Measurements from ENCODE around the gene TBL3. TPM values are rescaled to one million over a fixed set of nuclear protein-coding genes. Genes with fewer than 3 reads are reported as not detected.

TBL3 gene
- total and polyA plus RNA-seq, 2 of the 8 experiments (the other 6 are each of a cell fraction or from before 2014, with no cell fraction given) = 65.8 to 137 TPM

- FAIRE-seq = no peak
- H4K5ac ChIP-seq (ENCODE audit: insufficient read length, low read depth, low read length) = no peak overlapping the region
- CTCF ChIA-PET (ENCODE audit: partially characterized antibody) = interaction anchor here (0.8 to 2.1 kb wide), 11 partner anchors 8 to 113 kb away, joined by 3 to 7 read pairs (median 4); no protein-coding TSS in a partner anchor
- TF ChIP-seq SAP30 (IDR thresholded peaks at IDR 0.05; ENCODE audit: insufficient read depth, insufficient replicate concordance, low read length) = no peak
- no peak for TF ChIP-seq SIX5 (IDR thresholded peaks at IDR 0.05; ENCODE audit: low read depth, low read length)
- no peak for TF ChIP-seq RAD21 (IDR thresholded peaks at IDR 0.05 in 1 of 2, conservative IDR thresholded peaks at IDR 0.05 in 1 of 2; ENCODE audit: low read depth in 2 of 2, low read length in 2 of 2)
- no peak for TF ChIP-seq SIRT6 (IDR thresholded peaks at IDR 0.05; ENCODE audit: low read length)
Measured at GRCh38 chr16:2027024-2028010, 55.5 kb downstream of the TBL3 start.

More at GRCh38 chr16:2027024-2028010, 55.5 kb downstream of the TBL3 start:
- peak in 1 of 2 experiments; percentile 66 for DNase-seq (ENCODE audit: low read depth in 1 of 2, low spot score in 2 of 2)
- POLR2A ChIA-PET (ENCODE audit: partially characterized antibody) = interaction anchor here (0.5 to 1.6 kb wide), 12 partner anchors 10 to 434 kb away, joined by 3 to 7 read pairs (median 3); partner anchors contain the start of genes RPS2 and TRAF7
- no peaks in the 10 kb centered on the region for H3K9me3 ChIP-seq (ENCODE audit: insufficient read depth in 2 of 2, low read depth in 1 of 2, low read length in 1 of 2)
- H3K79me2 ChIP-seq (ENCODE audit: control insufficient read depth in 1 of 2, insufficient read depth in 2 of 2, low read length in 2 of 2) = no peaks in the 10 kb centered on the region
- peak overlapping the region; percentile 96; the same call in 1 of the 2 replicates for H2BK12ac ChIP-seq (ENCODE audit: low read depth, low read length)
- peak overlapping the region; percentile 87; the same call in 1 of the 2 replicates for H2AK5ac ChIP-seq (ENCODE audit: low read depth, low read length)
- peak overlapping the region; percentile 95 for H4K91ac ChIP-seq (replicated peaks; ENCODE audit: insufficient read length, low read length)
- H4K8ac ChIP-seq (ENCODE audit: extremely low read depth, insufficient read depth, low read length) = peak overlapping the region; percentile 40
- peak overlapping the region; percentile 61 to 80 for H3K4me2 ChIP-seq (ENCODE audit: insufficient read depth in 1 of 2, low read depth in 2 of 2, low read length in 2 of 2)
- H3K4me3 ChIP-seq (ENCODE audit: extremely low read depth in 1 of 4, insufficient read depth in 2 of 4, low read depth in 3 of 4, low read length in 4 of 4) = peak overlapping the region; percentile 42 to 66 (median 46)
- no peak overlapping the region for H3K14ac ChIP-seq (ENCODE audit: insufficient read length)
- H3K27ac ChIP-seq (ENCODE audit: low read depth, low read length) = no peak overlapping the region
- no peak overlapping the region for H3K23ac ChIP-seq (ENCODE audit: insufficient read length)
- H3K36me3 ChIP-seq (ENCODE audit: control insufficient read depth in 2 of 4, insufficient read depth in 4 of 4, low read length in 3 of 4) = no peaks in the 10 kb centered on the region
- H2AFZ ChIP-seq (ENCODE audit: low read length) = no peak overlapping the region
- H3K4ac ChIP-seq (replicated peaks; ENCODE audit: insufficient read length, low read depth, low read length) = peak overlapping the region; percentile 98
- peak overlapping the region; percentile 92 for H2BK15ac ChIP-seq (ENCODE audit: low read length)
- H4K20me1 ChIP-seq (replicated peaks in 1 of 2; ENCODE audit: control insufficient read depth in 1 of 2, insufficient read depth in 2 of 2, low read length in 2 of 2) = peaks cover 0 to 9% of the 10 kb centered on the region in 2 experiments
- peak overlapping the region; percentile 64 for H2BK120ac ChIP-seq (replicated peaks; ENCODE audit: low read depth, low read length)
- 0 out of 2 replicates have a peak overlapping the region, but pooled peaks have one; percentile 66 for H2BK5ac ChIP-seq (ENCODE audit: low read depth, low read length)
- H2BK20ac ChIP-seq (ENCODE audit: low read length) = no peak overlapping the region; the same call in 1 of the 2 replicates
- H3K79me1 ChIP-seq (ENCODE audit: low read depth, low read length) = no peaks in the 10 kb centered on the region
- H3K4me1 ChIP-seq (replicated peaks in 1 of 4; ENCODE audit: control insufficient read depth in 3 of 4, insufficient read depth in 4 of 4, low read length in 3 of 4) = peaks cover 0 to 14% (median 11%) of the 10 kb centered on the region in 4 experiments; a peak in 5 of 7 replicates
- peak overlapping the region; percentile 65; the same call in 1 of the 2 replicates for H3K18ac ChIP-seq (ENCODE audit: extremely low read depth, low read length)
- peaks cover 0 to 27% (median 21%) of the 10 kb centered on the region in 4 experiments; a peak in 5 of 7 replicates for H3K27me3 ChIP-seq (replicated peaks in 1 of 4; ENCODE audit: control insufficient read depth in 3 of 4, extremely low read depth in 1 of 4, insufficient read depth in 3 of 4, low read length in 3 of 4)
- 25% methylated on average over 34 of the region's 76 CpGs; no CpG with 5 or more reads in 1 of the 2 experiments for WGBS, 2 experiments (ENCODE audit: extremely low coverage in 1 of 2, insufficient coverage in 1 of 2, insufficient read length in 1 of 2, insufficient replicate concordance in 2 of 2, low coverage in 1 of 2, low lambda C conversion rate in 2 of 2, missing lambda C conversion rate in 1 of 2)
- no peak overlapping the region for H3K56ac ChIP-seq (replicated peaks; ENCODE audit: insufficient read length, low read depth, low read length)
- H3K23me2 ChIP-seq (ENCODE audit: low read depth, low read length) = peaks cover 7% of the 10 kb centered on the region; the same call in 1 of the 2 replicates
- H3K9ac ChIP-seq (replicated peaks in 1 of 4; ENCODE audit: extremely low read depth in 1 of 4, low read depth in 3 of 4, low read length in 3 of 4) = peak overlapping the region in 1 of 4 experiments; percentile 2; a peak in 1 of 7 replicates

Measured in H1 (cell line).